Ishikawa (cell line): ENCODE data around the gene NDOR1.

Experiments
- CEBPB ChIP-seq: IDR thresholded peaks from 2 replicates; pipeline ENCODE4 v1.6.1; 2012
- CREB1 ChIP-seq: IDR thresholded peaks from 2 replicates; pipeline ENCODE4 v1.6.1; 2012; ENCODE audit warnings: low read depth
- EGR1 ChIP-seq: IDR thresholded peaks from 2 replicates; pipeline ENCODE4 v1.6.1; 2012
- EP300 ChIP-seq: IDR thresholded peaks from 2 replicates; pipeline ENCODE4 v1.6.1; 2012; ENCODE audit warnings: borderline replicate concordance
- FOXM1 ChIP-seq: IDR thresholded peaks from 2 replicates; pipeline ENCODE4 v1.6.1; 2012; ENCODE audit warnings: low read depth, borderline replicate concordance
- MAX ChIP-seq: IDR thresholded peaks from 2 replicates; pipeline ENCODE4 v1.6.1; 2012
- RAD21 ChIP-seq: IDR thresholded peaks from 2 replicates; pipeline ENCODE4 v1.6.1; 2012; ENCODE audit warnings: low read depth
- REST ChIP-seq: IDR thresholded peaks from 2 replicates; pipeline ENCODE4 v1.6.1; 2012; ENCODE audit warnings: low read depth, mild to moderate bottlenecking
- TAF1 ChIP-seq: IDR thresholded peaks from 2 replicates; pipeline ENCODE4 v1.6.1; 2012; ENCODE audit warnings: low read depth, mild to moderate bottlenecking
- TCF12 ChIP-seq: IDR thresholded peaks from 2 replicates; pipeline ENCODE4 v1.6.1; 2012; ENCODE audit warnings: low read depth
- TEAD4 ChIP-seq: IDR thresholded peaks from 2 replicates; pipeline ENCODE4 v1.6.1; 2012
- USF1 ChIP-seq: IDR thresholded peaks from 2 replicates; pipeline ENCODE4 v1.6.1; 2012
- YY1 ChIP-seq: IDR thresholded peaks from 2 replicates; pipeline ENCODE4 v1.6.1; 2012; ENCODE audit warnings: low read depth
- ZBTB7A ChIP-seq: IDR thresholded peaks from 2 replicates; pipeline ENCODE4 v1.6.1; 2012; ENCODE audit warnings: low read depth

- TF ChIP-seq YY1 (no peak), ZBTB7A (no peak), EP300 (no peak), TCF12 (no peak), CEBPB (no peak), TAF1 (no peak), REST (no peak), RAD21 (no peak), TEAD4 (no peak), MAX (no peak), EGR1 (no peak), USF1 (no peak), FOXM1 (no peak), CREB1 (no peak)
Observed at GRCh38 chr9:137245450-137246421, 40.2 kb downstream of the NDOR1 start.
